WTC11 (cell line): Measurements from ENCODE around the gene ST6GAL1.

Source experiments
- CTCF ChIP-seq: fragments of 200-600 bp; IDR thresholded peaks from 2 replicates; pipeline ENCODE4 v1.8.0; 2022; ENCODE audit warnings: antibody characterized with exemption
- ZNF121 ChIP-seq: sonication (generic); formaldehyde crosslinking; IDR thresholded peaks from 2 replicates; pipeline ENCODE4 v1.8.0; 2023; ENCODE audit warnings: missing genetic modification reagents

GRCh38 chr3:187068787-187069186, 138.5 kb downstream of the ST6GAL1 start:
- TF ChIP-seq CTCF (no peak), ZNF121 (CRISPR knock-in tag) (no peak)
